ENCODE data around the gene MYO3B.

GRCh38 chr2:170265321-170265720 lies 87.4 kb downstream of the MYO3B start:
- TF ChIP-seq, protein P1, sequence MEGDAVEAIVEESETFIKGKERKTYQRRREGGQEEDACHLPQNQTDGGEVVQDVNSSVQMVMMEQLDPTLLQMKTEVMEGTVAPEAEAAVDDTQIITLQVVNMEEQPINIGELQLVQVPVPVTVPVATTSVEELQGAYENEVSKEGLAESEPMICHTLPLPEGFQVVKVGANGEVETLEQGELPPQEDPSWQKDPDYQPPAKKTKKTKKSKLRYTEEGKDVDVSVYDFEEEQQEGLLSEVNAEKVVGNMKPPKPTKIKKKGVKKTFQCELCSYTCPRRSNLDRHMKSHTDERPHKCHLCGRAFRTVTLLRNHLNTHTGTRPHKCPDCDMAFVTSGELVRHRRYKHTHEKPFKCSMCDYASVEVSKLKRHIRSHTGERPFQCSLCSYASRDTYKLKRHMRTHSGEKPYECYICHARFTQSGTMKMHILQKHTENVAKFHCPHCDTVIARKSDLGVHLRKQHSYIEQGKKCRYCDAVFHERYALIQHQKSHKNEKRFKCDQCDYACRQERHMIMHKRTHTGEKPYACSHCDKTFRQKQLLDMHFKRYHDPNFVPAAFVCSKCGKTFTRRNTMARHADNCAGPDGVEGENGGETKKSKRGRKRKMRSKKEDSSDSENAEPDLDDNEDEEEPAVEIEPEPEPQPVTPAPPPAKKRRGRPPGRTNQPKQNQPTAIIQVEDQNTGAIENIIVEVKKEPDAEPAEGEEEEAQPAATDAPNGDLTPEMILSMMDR (IDR thresholded peaks at IDR 0.05): no peak
- TF ChIP-seq POLR2A (IDR thresholded peaks at IDR 0.05): no peak
